ENCODE data around the gene AIF1. TPM values are rescaled to one million over a fixed set of nuclear protein-coding genes. Genes with fewer than 3 reads are reported as not detected.

Gene AIF1
- total and polyA plus RNA-seq, 10 donors = 258 to 479 (median 311) TPM

GRCh38 chr6:31641370-31641769 lies 26.3 kb downstream of the AIF1 start:
- no peak for TF ChIP-seq POLR2AphosphoS5 (IDR thresholded peaks at IDR 0.05)
- TF ChIP-seq POLR2A (IDR thresholded peaks at IDR 0.05) = no peak
- TF ChIP-seq, protein P1, sequence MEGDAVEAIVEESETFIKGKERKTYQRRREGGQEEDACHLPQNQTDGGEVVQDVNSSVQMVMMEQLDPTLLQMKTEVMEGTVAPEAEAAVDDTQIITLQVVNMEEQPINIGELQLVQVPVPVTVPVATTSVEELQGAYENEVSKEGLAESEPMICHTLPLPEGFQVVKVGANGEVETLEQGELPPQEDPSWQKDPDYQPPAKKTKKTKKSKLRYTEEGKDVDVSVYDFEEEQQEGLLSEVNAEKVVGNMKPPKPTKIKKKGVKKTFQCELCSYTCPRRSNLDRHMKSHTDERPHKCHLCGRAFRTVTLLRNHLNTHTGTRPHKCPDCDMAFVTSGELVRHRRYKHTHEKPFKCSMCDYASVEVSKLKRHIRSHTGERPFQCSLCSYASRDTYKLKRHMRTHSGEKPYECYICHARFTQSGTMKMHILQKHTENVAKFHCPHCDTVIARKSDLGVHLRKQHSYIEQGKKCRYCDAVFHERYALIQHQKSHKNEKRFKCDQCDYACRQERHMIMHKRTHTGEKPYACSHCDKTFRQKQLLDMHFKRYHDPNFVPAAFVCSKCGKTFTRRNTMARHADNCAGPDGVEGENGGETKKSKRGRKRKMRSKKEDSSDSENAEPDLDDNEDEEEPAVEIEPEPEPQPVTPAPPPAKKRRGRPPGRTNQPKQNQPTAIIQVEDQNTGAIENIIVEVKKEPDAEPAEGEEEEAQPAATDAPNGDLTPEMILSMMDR (IDR thresholded peaks at IDR 0.05 in 8 of 11, conservative IDR thresholded peaks at IDR 0.05 in 3 of 11) = no peak
- intact Hi-C loops (cut with DNase I; ENCODE audit: low total_unique reads) = no loop called here
- H3K27ac ChIP-seq = no peak overlapping the region
- WGBS, 5 donors = 83 to 93% (median 88%) methylated on average over 4 of the region's 4 CpGs
- no peaks in the 10 kb centered on the region for H3K27me3 ChIP-seq (replicated peaks in 1 of 7)
- peaks cover 0 to 12% (median 2%) of the 10 kb centered on the region in 6 donors for H3K4me1 ChIP-seq
- peaks cover 4 to 100% (median 99%) of the 10 kb centered on the region in 6 donors for H3K36me3 ChIP-seq
- no peaks in the 10 kb centered on the region for H3K9me3 ChIP-seq
- no peak overlapping the region for H3K4me3 ChIP-seq
- no peak for DNase-seq

GRCh38 chr6:31642798-31643570 lies 27.9 kb downstream of the AIF1 start:
- peaks cover 0 to 12% (median 2%) of the 10 kb centered on the region in 6 donors for H3K4me1 ChIP-seq
- DNase-seq = no peak
- no peaks in the 10 kb centered on the region for H3K27me3 ChIP-seq (replicated peaks in 1 of 7)
- H3K9me3 ChIP-seq = no peaks in the 10 kb centered on the region
- intact Hi-C loops (cut with DNase I; ENCODE audit: low total_unique reads) = no loop called here
- no peak overlapping the region for H3K27ac ChIP-seq
- 93 to 97% (median 93%) methylated on average over 6 of the region's 6 CpGs for WGBS, 5 donors
- TF ChIP-seq POLR2A (IDR thresholded peaks at IDR 0.05) = no peak
- TF ChIP-seq POLR2AphosphoS5 (IDR thresholded peaks at IDR 0.05) = no peak
- TF ChIP-seq, protein P1 (IDR thresholded peaks at IDR 0.05 in 8 of 11, conservative IDR thresholded peaks at IDR 0.05 in 3 of 11) = no peak
- peaks cover 15 to 100% (median 99%) of the 10 kb centered on the region in 6 donors for H3K36me3 ChIP-seq
- no peak overlapping the region for H3K4me3 ChIP-seq

DNA sequence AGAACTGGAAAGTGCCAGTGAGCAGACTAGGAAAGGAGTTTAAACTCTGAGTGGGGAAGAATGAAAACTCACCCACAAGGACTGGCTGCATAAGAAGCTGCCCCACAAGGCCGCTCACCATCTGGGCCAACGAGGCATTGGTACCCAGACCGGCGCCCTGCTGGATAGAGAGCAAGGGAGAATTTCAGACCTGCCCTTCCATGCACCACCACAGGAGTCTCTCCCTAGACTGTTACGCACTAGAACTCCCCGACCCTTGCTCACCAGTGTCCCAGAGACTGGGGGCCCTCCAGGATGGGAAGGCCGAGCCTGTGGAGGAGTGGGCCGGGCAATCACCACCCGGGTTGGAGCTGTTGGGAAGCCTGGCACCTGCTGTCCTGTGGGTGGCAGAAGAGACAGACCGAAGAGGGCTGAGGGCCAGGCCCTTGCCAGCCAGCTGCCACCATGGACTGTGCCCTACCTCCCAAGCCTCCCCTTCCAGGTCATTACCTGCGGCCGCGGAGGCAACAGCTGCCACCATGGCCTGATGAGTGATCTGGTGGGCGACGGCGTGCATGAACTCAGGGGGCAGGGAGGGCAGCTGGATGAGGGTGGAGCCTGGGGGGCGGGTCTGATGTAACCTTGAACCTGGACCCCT lies 28.9 kb downstream of the AIF1 start:
- intact Hi-C loops (cut with DNase I; ENCODE audit: low total_unique reads) = no loop called here
- no peaks in the 10 kb centered on the region for H3K9me3 ChIP-seq
- H3K36me3 ChIP-seq = peaks cover 15 to 100% (median 100%) of the 10 kb centered on the region in 6 donors
- H3K4me3 ChIP-seq = no peak overlapping the region
- H3K27me3 ChIP-seq (replicated peaks in 1 of 7) = no peaks in the 10 kb centered on the region
- 90 to 95% (median 91%) methylated on average over 6 to 17 of the region's 17 CpGs for WGBS, 5 donors
- H3K27ac ChIP-seq = no peak overlapping the region
- peak in 1 of 3 donors; percentile 59 for TF ChIP-seq POLR2AphosphoS5 (IDR thresholded peaks at IDR 0.05)
- TF ChIP-seq, protein P1 (IDR thresholded peaks at IDR 0.05 in 8 of 11, conservative IDR thresholded peaks at IDR 0.05 in 3 of 11) = no peak
- no peak for DNase-seq
- peaks cover 0 to 18% (median 2%) of the 10 kb centered on the region in 6 donors for H3K4me1 ChIP-seq

DNA sequence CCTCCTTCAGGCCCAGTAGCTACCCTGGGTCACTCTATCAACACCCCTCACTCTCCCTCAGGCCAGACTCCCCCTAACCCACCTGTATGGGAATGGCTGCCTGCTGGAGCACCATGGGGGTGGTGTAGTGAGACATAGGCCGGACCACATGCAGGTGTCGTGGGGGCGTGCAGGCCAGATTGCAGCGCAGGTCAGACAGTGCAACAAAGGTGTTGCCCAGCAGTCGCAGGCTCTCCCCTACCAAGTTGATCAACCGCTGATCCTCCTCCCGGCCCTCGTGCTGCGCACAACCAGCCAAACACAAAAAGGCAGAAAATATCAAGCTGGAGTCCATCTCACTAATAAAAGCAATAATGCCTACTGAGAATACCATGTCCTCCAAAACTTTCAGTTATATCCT lies 30.3 kb downstream of the AIF1 start:
- DNase-seq = no peak
- intact Hi-C loops (cut with DNase I; ENCODE audit: low total_unique reads) = no loop called here
- Histone ChIP-seq H3K27me3 (replicated peaks in 1 of 7) (no peaks in the 10 kb centered on the region), H3K9me3 (no peaks in the 10 kb centered on the region), H3K27ac (no peak overlapping the region), H3K36me3 (peaks cover 15 to 100% (median 99%) of the 10 kb centered on the region in 6 donors), H3K4me3 (no peak overlapping the region), H3K4me1 (peaks cover 0 to 21% (median 10%) of the 10 kb centered on the region in 6 donors)
- 95 to 100% (median 98%) methylated on average over 9 of the region's 9 CpGs for WGBS, 5 donors
- TF ChIP-seq POLR2AphosphoS5 (IDR thresholded peaks at IDR 0.05) = peak in 1 of 3 donors; percentile 22
- TF ChIP-seq, protein P1 (IDR thresholded peaks at IDR 0.05 in 8 of 11, conservative IDR thresholded peaks at IDR 0.05 in 3 of 11) = no peak

Data from spleen (tissue), 11 donors.